ENCODE data around the gene SLC4A9. TPM values are rescaled to one million over a fixed set of nuclear protein-coding genes. Genes with fewer than 3 reads are reported as not detected.

Gene SLC4A9
- total RNA-seq, 2 experiments from 2014 or later: not detected

DNA sequence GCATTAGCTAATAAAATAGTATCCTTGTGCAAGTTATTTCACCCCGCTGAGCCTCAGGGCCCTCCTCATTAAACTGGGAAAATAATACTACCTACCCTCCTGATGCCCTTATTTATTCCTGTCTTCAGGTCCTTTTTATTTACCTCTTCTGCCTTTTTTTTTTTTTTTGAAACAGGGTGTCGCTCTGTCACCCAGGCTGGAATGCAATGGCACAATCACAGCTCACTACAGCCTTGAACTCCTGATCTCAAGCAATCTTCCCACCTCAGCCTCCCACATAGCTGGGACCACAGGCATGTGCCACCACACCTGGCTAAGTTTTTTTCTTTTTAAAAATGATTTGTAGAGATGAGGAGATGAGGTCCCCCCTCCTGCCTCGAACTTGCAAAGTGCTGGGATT lies 34.5 kb upstream of the SLC4A9 start:
- ATAC-seq (ENCODE audit: poor library complexity): no peak
- Histone ChIP-seq H3K9me3 (ENCODE audit: control insufficient read depth in 1 of 2, insufficient read depth in 1 of 2, low read length in 2 of 2) (no peaks in the 10 kb centered on the region), H3K4me1 (ENCODE audit: insufficient read depth, low read length) (no peaks in the 10 kb centered on the region), H3K36me3 (ENCODE audit: insufficient read depth, low read length) (no peaks in the 10 kb centered on the region), H3K4me3 (ENCODE audit: low read length) (no peak overlapping the region), H3K27ac (ENCODE audit: low read depth in 1 of 2, low read length in 2 of 2) (no peak overlapping the region), H3K27me3 (ENCODE audit: control insufficient read depth in 1 of 2, insufficient read depth in 2 of 2, low read length in 2 of 2) (no peaks in the 10 kb centered on the region)
- H3K4me1 Mint-ChIP-seq (ENCODE audit: low read depth): no peaks in the 10 kb centered on the region
- H3K27me3 Mint-ChIP-seq: no peaks in the 10 kb centered on the region
- H3K9me3 Mint-ChIP-seq: no peaks in the 10 kb centered on the region
- no peak overlapping the region for H3K27ac Mint-ChIP-seq
- TF ChIP-seq, protein P1, sequence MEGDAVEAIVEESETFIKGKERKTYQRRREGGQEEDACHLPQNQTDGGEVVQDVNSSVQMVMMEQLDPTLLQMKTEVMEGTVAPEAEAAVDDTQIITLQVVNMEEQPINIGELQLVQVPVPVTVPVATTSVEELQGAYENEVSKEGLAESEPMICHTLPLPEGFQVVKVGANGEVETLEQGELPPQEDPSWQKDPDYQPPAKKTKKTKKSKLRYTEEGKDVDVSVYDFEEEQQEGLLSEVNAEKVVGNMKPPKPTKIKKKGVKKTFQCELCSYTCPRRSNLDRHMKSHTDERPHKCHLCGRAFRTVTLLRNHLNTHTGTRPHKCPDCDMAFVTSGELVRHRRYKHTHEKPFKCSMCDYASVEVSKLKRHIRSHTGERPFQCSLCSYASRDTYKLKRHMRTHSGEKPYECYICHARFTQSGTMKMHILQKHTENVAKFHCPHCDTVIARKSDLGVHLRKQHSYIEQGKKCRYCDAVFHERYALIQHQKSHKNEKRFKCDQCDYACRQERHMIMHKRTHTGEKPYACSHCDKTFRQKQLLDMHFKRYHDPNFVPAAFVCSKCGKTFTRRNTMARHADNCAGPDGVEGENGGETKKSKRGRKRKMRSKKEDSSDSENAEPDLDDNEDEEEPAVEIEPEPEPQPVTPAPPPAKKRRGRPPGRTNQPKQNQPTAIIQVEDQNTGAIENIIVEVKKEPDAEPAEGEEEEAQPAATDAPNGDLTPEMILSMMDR (IDR thresholded peaks at IDR 0.05): no peak
- CTCF ChIA-PET: interaction anchor here (1.5 kb wide), 1 partner anchor 86 kb away, joined by 3 read pairs; no protein-coding TSS in a partner anchor
- intact Hi-C loops (cut with DNase I, micrococcal nuclease): no loop called here
- H3K36me3 Mint-ChIP-seq (ENCODE audit: low read depth): no peaks in the 10 kb centered on the region
- POLR2A ChIA-PET: no interaction called here
- no peak for DNase-seq
- no peak overlapping the region for H3K4me3 Mint-ChIP-seq

DNA sequence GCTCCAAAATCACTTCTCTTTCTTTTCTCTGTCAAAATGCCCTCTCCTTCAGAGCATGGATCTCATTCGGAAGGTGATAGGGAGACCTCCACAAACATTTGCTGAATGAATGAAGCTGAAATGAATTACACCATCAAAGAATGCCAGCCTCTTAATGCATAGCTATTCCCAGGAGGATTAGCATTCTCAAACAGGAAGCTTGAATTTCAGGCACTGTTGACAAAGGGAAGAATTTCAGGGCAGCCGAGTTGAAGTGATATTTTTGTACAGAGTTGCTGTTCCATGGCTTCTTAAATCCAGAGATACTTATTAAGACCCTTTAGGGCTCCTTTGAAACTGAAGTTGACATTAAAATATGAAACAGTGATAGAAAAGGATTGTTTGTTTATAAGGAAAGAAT lies 32.4 kb upstream of the SLC4A9 start:
- DNase-seq: no peak
- intact Hi-C loops (cut with DNase I, micrococcal nuclease): no loop called here
- H3K4me3 Mint-ChIP-seq: no peak overlapping the region
- ChIA-PET POLR2A (no interaction called here), CTCF (interaction anchor here (1.3 kb wide), 1 partner anchor 45 kb away, joined by 3 read pairs; no protein-coding TSS in a partner anchor)
- Histone ChIP-seq H3K4me3 (ENCODE audit: low read length) (no peak overlapping the region), H3K4me1 (ENCODE audit: insufficient read depth, low read length) (no peaks in the 10 kb centered on the region), H3K27ac (ENCODE audit: low read depth in 1 of 2, low read length in 2 of 2) (no peak overlapping the region), H3K9me3 (ENCODE audit: control insufficient read depth in 1 of 2, insufficient read depth in 1 of 2, low read length in 2 of 2) (no peaks in the 10 kb centered on the region), H3K36me3 (ENCODE audit: insufficient read depth, low read length) (no peaks in the 10 kb centered on the region), H3K27me3 (ENCODE audit: control insufficient read depth in 1 of 2, insufficient read depth in 2 of 2, low read length in 2 of 2) (no peaks in the 10 kb centered on the region)
- TF ChIP-seq, protein P1 (IDR thresholded peaks at IDR 0.05): no peak
- H3K9me3 Mint-ChIP-seq: no peaks in the 10 kb centered on the region
- no peaks in the 10 kb centered on the region for H3K4me1 Mint-ChIP-seq (ENCODE audit: low read depth)
- no peak for ATAC-seq (ENCODE audit: poor library complexity)
- no peaks in the 10 kb centered on the region for H3K27me3 Mint-ChIP-seq
- no peak overlapping the region for H3K27ac Mint-ChIP-seq
- peaks cover 2% of the 10 kb centered on the region for H3K36me3 Mint-ChIP-seq (ENCODE audit: low read depth)

DNA sequence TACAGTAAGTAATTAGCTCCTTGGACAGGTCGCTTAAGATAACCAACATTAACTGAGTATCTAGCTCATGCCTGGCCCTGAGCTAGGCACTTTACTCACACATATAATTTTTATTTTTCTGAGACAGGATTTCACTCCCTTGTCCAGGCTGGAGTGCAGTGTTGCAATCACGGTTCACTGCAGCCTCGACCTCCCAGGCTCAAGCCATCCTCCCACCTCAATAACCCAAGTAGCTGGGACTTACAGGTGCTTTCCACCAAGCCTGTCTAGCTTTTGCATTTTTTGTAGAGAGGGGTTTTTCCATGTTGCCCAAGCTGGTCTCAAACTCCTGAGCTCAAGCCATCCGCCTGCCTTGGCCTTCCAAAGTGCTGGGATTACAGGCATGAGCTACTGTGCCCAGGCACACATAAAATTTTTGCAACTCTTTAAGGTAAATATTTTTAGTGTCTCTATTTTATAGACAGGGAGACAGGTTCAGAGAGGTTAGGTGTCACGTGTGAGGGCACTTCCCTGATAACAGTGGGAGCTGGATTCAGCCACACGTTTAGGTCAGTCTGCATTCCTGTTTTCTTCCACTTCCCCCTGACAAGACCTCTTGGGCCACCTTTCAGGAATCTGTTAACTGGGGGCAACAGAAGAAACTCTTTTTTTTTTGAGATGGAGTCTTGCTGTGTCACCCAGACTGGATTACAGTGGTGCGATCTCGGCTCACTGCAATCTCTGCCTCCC lies 31.8 kb upstream of the SLC4A9 start:
- H3K9me3 Mint-ChIP-seq: no peaks in the 10 kb centered on the region
- no peaks in the 10 kb centered on the region for H3K4me1 ChIP-seq (ENCODE audit: insufficient read depth, low read length)
- ATAC-seq (ENCODE audit: poor library complexity) (no peak), DNase-seq (no peak)
- H3K9me3 ChIP-seq (ENCODE audit: control insufficient read depth in 1 of 2, insufficient read depth in 1 of 2, low read length in 2 of 2): no peaks in the 10 kb centered on the region
- intact Hi-C loops (cut with DNase I, micrococcal nuclease): no loop called here
- H3K27ac Mint-ChIP-seq: no peak overlapping the region
- H3K36me3 Mint-ChIP-seq (ENCODE audit: low read depth): peaks cover 8% of the 10 kb centered on the region
- no peaks in the 10 kb centered on the region for H3K36me3 ChIP-seq (ENCODE audit: insufficient read depth, low read length)
- no peaks in the 10 kb centered on the region for H3K27me3 ChIP-seq (ENCODE audit: control insufficient read depth in 1 of 2, insufficient read depth in 2 of 2, low read length in 2 of 2)
- no peaks in the 10 kb centered on the region for H3K27me3 Mint-ChIP-seq
- no peak overlapping the region for H3K4me3 ChIP-seq (ENCODE audit: low read length)
- POLR2A ChIA-PET: no interaction called here
- H3K27ac ChIP-seq (ENCODE audit: low read depth in 1 of 2, low read length in 2 of 2): no peak overlapping the region
- no peaks in the 10 kb centered on the region for H3K4me1 Mint-ChIP-seq (ENCODE audit: low read depth)
- no peak overlapping the region for H3K4me3 Mint-ChIP-seq
- TF ChIP-seq, protein P1 (IDR thresholded peaks at IDR 0.05): no peak
- CTCF ChIA-PET: interaction anchor here (1.3 kb wide), 1 partner anchor 44 kb away, joined by 3 read pairs; no protein-coding TSS in a partner anchor

Measured in CD4-positive, alpha-beta T cell (primary cell).